OCI-LY1 (cell line): Measurements from ENCODE around the gene GSG1L.

Source experiments
- H2AFZ ChIP-seq: fragments of 200-600 bp; sonication (generic), shearing (Covaris generic); 2 replicates; pipeline ENCODE4 v1.6.0; 2014; ENCODE audit warnings: antibody characterized with exemption, mild to moderate bottlenecking, low read length
- H3F3A ChIP-seq: fragments of 200-600 bp; sonication (generic), shearing (Covaris generic); 2 replicates; pipeline ENCODE4 v1.6.0; 2014; ENCODE audit warnings: mild to moderate bottlenecking, antibody characterized with exemption, low read length, moderate library complexity; ENCODE audit not compliant: insufficient read depth
- H3K27ac ChIP-seq: fragments of 200-600 bp; sonication (generic); 2 replicates; pipeline ENCODE4 v1.5.1; 2014; ENCODE audit warnings: low read length, mixed run types, mild to moderate bottlenecking, low read depth; ENCODE audit not compliant: poor library complexity, severe bottlenecking
- H3K27me3 ChIP-seq: fragments of 200-600 bp; sonication (generic); 2 replicates; pipeline ENCODE4 v1.6.0; 2014; ENCODE audit warnings: antibody characterized with exemption, mild to moderate bottlenecking, low read length, moderate library complexity; ENCODE audit not compliant: insufficient read depth
- H3K36me3 ChIP-seq: fragments of 200-600 bp; sonication (generic); 2 replicates; pipeline ENCODE4 v1.6.1; 2014; ENCODE audit warnings: mild to moderate bottlenecking, antibody characterized with exemption, low read length, moderate library complexity, mixed read lengths; ENCODE audit not compliant: insufficient read depth
- H3K4me1 ChIP-seq: fragments of 200-600 bp; sonication (generic); 2 replicates; pipeline ENCODE4 v1.5.1; 2014; ENCODE audit warnings: mild to moderate bottlenecking, low read length, moderate library complexity; ENCODE audit not compliant: insufficient read depth, severe bottlenecking
- H3K4me2 ChIP-seq: fragments of 200-600 bp; sonication (generic), shearing (Covaris generic); 2 replicates; pipeline ENCODE4 v1.6.1; 2014; ENCODE audit warnings: low read length
- H3K4me3 ChIP-seq: fragments of 200-600 bp; sonication (generic); 2 replicates; pipeline ENCODE4 v1.5.1; 2014; ENCODE audit warnings: low read length, low read depth, mild to moderate bottlenecking, mixed read lengths; ENCODE audit not compliant: poor library complexity, severe bottlenecking
- H3K79me2 ChIP-seq: fragments of 200-600 bp; shearing (Covaris generic); 2 replicates; pipeline ENCODE4 v1.6.1; 2016; ENCODE audit warnings: mixed run types, low read length, mixed read lengths; ENCODE audit not compliant: insufficient read depth
- H3K9ac ChIP-seq: fragments of 200-600 bp; sonication (generic), shearing (Covaris generic); 2 replicates; pipeline ENCODE4 v1.6.1; 2014; ENCODE audit warnings: mild to moderate bottlenecking, low read length, mixed read lengths
- H3K9me2 ChIP-seq: fragments of 200-600 bp; sonication (generic), shearing (Covaris generic); 2 replicates; pipeline ENCODE4 v1.6.1; 2014; ENCODE audit warnings: low read depth, mild to moderate bottlenecking, low read length, mixed read lengths
- H3K9me3 ChIP-seq: fragments of 200-600 bp; shearing (Covaris generic); 2 replicates; pipeline ENCODE4 v1.6.1; 2014; ENCODE audit warnings: low read length, mixed read lengths
- H4K20me1 ChIP-seq: fragments of 200-600 bp; sonication (generic), shearing (Covaris generic); 2 replicates; pipeline ENCODE4 v1.6.0; 2016; ENCODE audit warnings: mild to moderate bottlenecking, low read length; ENCODE audit not compliant: insufficient read depth
- CTCF ChIP-seq: fragments of 200-600 bp; sonication (generic), shearing (Covaris generic); IDR thresholded peaks from 2 replicates; pipeline ENCODE4 v1.5.1; 2017; ENCODE audit warnings: mild to moderate bottlenecking, antibody characterized with exemption, low read length, moderate library complexity, mixed read lengths
- EZH2 ChIP-seq: fragments of 200-600 bp; sonication (generic), shearing (Covaris generic); IDR thresholded peaks from 2 replicates; pipeline ENCODE4 v1.8.0; 2017; ENCODE audit warnings: borderline replicate concordance, mixed run types, mild to moderate bottlenecking, antibody characterized with exemption, low read length, moderate library complexity, mixed read lengths

Gene GSG1L

GRCh38 chr16:27995378-27995777, 68.1 kb downstream of the GSG1L start:
- no peaks in the 10 kb centered on the region for H3K9me3 ChIP-seq
- H3K27me3 ChIP-seq, result no peaks in the 10 kb centered on the region
- no peak overlapping the region for H3K4me2 ChIP-seq
- H3K79me2 ChIP-seq, result no peaks in the 10 kb centered on the region
- no peak overlapping the region for H2AFZ ChIP-seq
- no peaks in the 10 kb centered on the region for H4K20me1 ChIP-seq
- no peak overlapping the region for H3K9ac ChIP-seq
- H3K4me3 ChIP-seq, result no peak overlapping the region
- no peaks in the 10 kb centered on the region for H3K4me1 ChIP-seq
- no peaks in the 10 kb centered on the region for H3F3A ChIP-seq
- H3K36me3 ChIP-seq, result no peaks in the 10 kb centered on the region
- H3K27ac ChIP-seq, result no peak overlapping the region
- H3K9me2 ChIP-seq, result no peaks in the 10 kb centered on the region
- TF ChIP-seq EZH2, result no peak
- TF ChIP-seq CTCF, result no peak

- Histone ChIP-seq H4K20me1 (no peaks in the 10 kb centered on the region), H3K9me2 (no peaks in the 10 kb centered on the region), H3K4me2 (no peak overlapping the region), H3K36me3 (no peaks in the 10 kb centered on the region), H3K4me1 (no peaks in the 10 kb centered on the region), H3K79me2 (no peaks in the 10 kb centered on the region), H3K27me3 (no peaks in the 10 kb centered on the region), H3F3A (no peaks in the 10 kb centered on the region), H3K4me3 (no peak overlapping the region), H2AFZ (no peak overlapping the region), H3K9me3 (no peaks in the 10 kb centered on the region), H3K27ac (no peak overlapping the region), H3K9ac (no peak overlapping the region)
- no peak for TF ChIP-seq CTCF
- no peak for TF ChIP-seq EZH2
Observed at GRCh38 chr16:27994686-27995085, 68.8 kb downstream of the GSG1L start.

GRCh38 chr16:27993587-27993986, 69.9 kb downstream of the GSG1L start:
- Histone ChIP-seq H3K4me2 (no peak overlapping the region), H3K9ac (no peak overlapping the region), H3K9me3 (no peaks in the 10 kb centered on the region), H2AFZ (no peak overlapping the region), H3K4me3 (no peak overlapping the region), H4K20me1 (no peaks in the 10 kb centered on the region), H3K27me3 (no peaks in the 10 kb centered on the region), H3K4me1 (no peaks in the 10 kb centered on the region), H3K36me3 (no peaks in the 10 kb centered on the region), H3K9me2 (no peaks in the 10 kb centered on the region), H3K27ac (no peak overlapping the region), H3F3A (no peaks in the 10 kb centered on the region), H3K79me2 (no peaks in the 10 kb centered on the region)
- TF ChIP-seq CTCF (no peak), EZH2 (no peak)
